Left ventricle myocardium inferior (tissue), 1 donor: ENCODE results near the gene RALGPS1. TPM values are rescaled to one million over a fixed set of nuclear protein-coding genes. Genes with fewer than 3 reads are reported as not detected.

Source experiments
- DNase-seq: peaks from one replicate; pipeline ENCODE4 v3.0.0-alpha.2; 2020
- H3K27ac ChIP-seq: fragments of 200-600 bp; replicated peaks from 2 replicates; pipeline ENCODE4 v1.8.0; 2021
- H3K27me3 ChIP-seq: fragments of 200-600 bp; 2 replicates; pipeline ENCODE4 v1.8.0; 2021; ENCODE audit warnings: low read depth
- H3K36me3 ChIP-seq: fragments of 200-600 bp; 2 replicates; pipeline ENCODE4 v1.8.0; 2021
- H3K4me1 ChIP-seq: fragments of 200-600 bp; 2 replicates; pipeline ENCODE4 v1.8.0; 2021
- H3K4me3 ChIP-seq: fragments of 200-600 bp; 2 replicates; pipeline ENCODE4 v1.8.0; 2021; ENCODE audit warnings: mild to moderate bottlenecking, moderate library complexity
- H3K9me3 ChIP-seq: fragments of 200-600 bp; replicated peaks from 2 replicates; pipeline ENCODE4 v1.8.0; 2021
- intact Hi-C: fragments of 100-400 bp; cut with micrococcal nuclease; formaldehyde crosslinking; loops from one replicate; pipeline ENCODE4 v1.11.0; 2022
- total RNA-seq: library from RNA; stranded (reverse); fragmentation: NEBNext Ultra II Directional; extraction: Animal tissue kit (Norgen Biotek cat#: 25700); gene quantifications from one replicate; pipeline ENCODE4 v1.2.1, GENCODE V29; 2021
- TF ChIP-seq, protein P1 (sequence below): fragments of 200-600 bp; IDR thresholded peaks from 2 replicates; pipeline ENCODE4 v1.8.0; 2021; ENCODE audit warnings: antibody characterized with exemption, mild to moderate bottlenecking, borderline replicate concordance
- donor health status: DM: no; HTN: yes; CAD: no; lungs with severe emphysema.

The RALGPS1 gene
- total RNA-seq, 1 donor from 2014 or later = 18.9 TPM

DNA sequence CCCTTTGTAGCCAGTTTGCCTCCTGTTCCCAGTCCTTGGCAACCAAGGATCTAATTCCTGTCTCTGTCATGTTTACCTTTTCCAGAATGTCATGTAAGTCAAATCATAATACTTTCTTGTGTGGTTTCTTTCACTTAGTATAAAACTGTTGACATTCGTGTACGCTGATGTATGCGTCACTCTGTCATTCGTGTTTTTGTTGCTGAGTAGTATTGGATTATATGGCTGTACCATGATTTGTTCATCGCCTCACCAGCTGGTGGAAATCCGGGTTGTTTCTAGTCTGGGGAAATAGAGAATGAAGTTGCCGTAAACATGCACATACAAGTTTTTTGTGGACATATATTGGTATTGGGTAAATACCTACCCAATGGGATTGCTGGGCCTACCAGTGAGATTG is 110.5 kb downstream of the RALGPS1 start:
- Histone ChIP-seq H3K36me3 (no peaks in the 10 kb centered on the region), H3K4me3 (no peak overlapping the region), H3K27ac (no peak overlapping the region), H3K27me3 (no peaks in the 10 kb centered on the region), H3K9me3 (no peaks in the 10 kb centered on the region), H3K4me1 (peaks cover 49% of the 10 kb centered on the region)
- DNase-seq = no peak
- TF ChIP-seq, protein P1, sequence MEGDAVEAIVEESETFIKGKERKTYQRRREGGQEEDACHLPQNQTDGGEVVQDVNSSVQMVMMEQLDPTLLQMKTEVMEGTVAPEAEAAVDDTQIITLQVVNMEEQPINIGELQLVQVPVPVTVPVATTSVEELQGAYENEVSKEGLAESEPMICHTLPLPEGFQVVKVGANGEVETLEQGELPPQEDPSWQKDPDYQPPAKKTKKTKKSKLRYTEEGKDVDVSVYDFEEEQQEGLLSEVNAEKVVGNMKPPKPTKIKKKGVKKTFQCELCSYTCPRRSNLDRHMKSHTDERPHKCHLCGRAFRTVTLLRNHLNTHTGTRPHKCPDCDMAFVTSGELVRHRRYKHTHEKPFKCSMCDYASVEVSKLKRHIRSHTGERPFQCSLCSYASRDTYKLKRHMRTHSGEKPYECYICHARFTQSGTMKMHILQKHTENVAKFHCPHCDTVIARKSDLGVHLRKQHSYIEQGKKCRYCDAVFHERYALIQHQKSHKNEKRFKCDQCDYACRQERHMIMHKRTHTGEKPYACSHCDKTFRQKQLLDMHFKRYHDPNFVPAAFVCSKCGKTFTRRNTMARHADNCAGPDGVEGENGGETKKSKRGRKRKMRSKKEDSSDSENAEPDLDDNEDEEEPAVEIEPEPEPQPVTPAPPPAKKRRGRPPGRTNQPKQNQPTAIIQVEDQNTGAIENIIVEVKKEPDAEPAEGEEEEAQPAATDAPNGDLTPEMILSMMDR = no peak
- intact Hi-C loops = no loop called here

DNA sequence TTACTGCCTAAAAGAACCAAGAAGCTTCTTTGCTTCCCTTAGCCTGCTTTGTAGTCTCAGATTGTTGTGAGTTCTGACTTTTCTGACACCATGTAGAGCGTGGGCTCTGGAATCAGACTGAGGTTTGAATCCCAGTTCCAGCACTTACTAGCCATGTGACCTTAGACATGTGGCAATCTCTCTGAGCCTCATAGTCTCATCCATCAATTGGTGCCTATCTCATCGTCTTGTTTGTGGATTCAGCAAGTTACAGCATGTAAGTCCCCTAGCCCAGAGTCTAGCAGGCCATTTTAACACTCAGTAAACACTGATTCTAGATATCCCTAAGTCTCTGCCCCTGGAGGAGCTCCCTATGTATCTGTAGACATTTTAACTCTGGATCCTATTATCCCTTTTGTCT is 113.1 kb downstream of the RALGPS1 start:
- intact Hi-C loops = no loop called here
- TF ChIP-seq, protein P1 = no peak
- H3K27ac ChIP-seq = no peak overlapping the region
- H3K9me3 ChIP-seq = no peaks in the 10 kb centered on the region
- H3K4me3 ChIP-seq = no peak overlapping the region
- peaks cover 32% of the 10 kb centered on the region for H3K4me1 ChIP-seq
- no peaks in the 10 kb centered on the region for H3K36me3 ChIP-seq
- no peaks in the 10 kb centered on the region for H3K27me3 ChIP-seq
- no peak for DNase-seq

GRCh38 chr9:127029548-127029947 is 115.0 kb downstream of the RALGPS1 start:
- Histone ChIP-seq H3K9me3 (no peaks in the 10 kb centered on the region), H3K27me3 (no peaks in the 10 kb centered on the region), H3K36me3 (no peaks in the 10 kb centered on the region), H3K27ac (no peak overlapping the region), H3K4me1 (peaks cover 33% of the 10 kb centered on the region), H3K4me3 (no peak overlapping the region)
- no peak for DNase-seq
- intact Hi-C loops = no loop called here
- TF ChIP-seq, protein P1 = no peak

DNA sequence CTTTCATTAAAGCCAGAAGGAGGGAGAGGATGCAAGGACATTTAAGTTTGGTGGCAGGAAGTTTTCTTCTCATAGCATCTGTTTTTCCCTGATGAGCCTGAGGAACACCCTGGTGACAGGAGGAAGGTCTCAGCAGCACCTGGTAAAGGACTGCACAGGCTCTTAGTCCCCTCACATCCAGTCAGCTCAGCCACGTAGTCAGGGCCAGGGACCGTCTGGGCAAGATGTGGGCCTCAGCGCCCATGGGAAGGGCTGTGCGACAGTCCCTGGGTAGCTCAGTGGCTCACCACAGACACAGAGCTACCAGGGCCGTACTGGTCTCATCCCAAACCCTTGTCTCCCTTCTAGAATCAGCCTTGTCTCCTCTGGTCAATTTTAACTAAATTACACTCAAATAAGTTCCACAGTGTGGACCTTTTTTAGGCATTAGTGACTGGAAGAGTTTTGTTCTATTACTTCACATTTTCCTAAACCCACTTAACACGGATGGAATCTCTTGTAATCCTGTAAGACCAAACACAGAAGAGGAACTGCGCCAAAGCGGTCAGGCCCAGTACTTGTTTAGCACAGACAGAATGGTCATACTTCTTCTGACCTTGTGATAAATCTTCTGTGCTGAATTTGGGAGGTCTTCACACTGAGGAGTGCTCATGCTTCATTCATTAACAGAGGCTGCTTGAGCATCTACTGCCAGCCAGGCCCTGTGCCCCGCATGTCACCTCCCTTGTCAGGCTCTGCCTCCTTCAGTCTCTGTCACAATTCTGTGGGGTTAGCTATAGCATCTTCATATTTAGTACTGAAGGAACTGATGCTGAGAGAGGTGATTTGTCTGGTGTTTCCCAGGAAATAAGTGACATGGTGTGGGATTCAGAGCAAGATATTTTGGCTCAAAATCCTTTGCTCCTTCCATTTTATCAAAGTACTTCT is 116.5 kb downstream of the RALGPS1 start:
- H3K27ac ChIP-seq = no peak overlapping the region
- H3K27me3 ChIP-seq = no peaks in the 10 kb centered on the region
- DNase-seq = no peak
- H3K4me3 ChIP-seq = no peak overlapping the region
- TF ChIP-seq, protein P1 = no peak
- H3K4me1 ChIP-seq = peaks cover 48% of the 10 kb centered on the region
- H3K36me3 ChIP-seq = no peaks in the 10 kb centered on the region
- H3K9me3 ChIP-seq = no peaks in the 10 kb centered on the region
- intact Hi-C loops = no loop called here

DNA sequence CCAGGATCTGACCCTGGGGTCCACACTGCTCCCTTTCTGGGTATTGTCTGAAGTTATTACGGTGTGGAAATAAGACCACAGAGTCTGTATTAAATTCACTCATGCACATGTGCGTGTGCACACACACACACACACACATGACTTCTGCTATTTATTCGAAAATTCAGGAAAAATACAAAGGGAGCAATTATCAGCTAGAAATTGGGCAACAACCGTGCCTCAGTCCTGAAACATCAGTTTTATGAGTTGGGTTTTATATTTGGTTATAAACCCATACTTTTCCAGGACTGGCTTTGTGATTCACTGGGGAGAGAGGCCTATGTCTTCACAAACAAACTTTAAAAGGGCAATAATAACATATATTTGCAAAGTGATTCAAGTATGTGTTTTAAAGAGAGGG is 117.7 kb downstream of the RALGPS1 start:
- no peak for DNase-seq
- H3K27ac ChIP-seq = no peak overlapping the region
- intact Hi-C loops = no loop called here
- no peaks in the 10 kb centered on the region for H3K9me3 ChIP-seq
- no peak overlapping the region for H3K4me3 ChIP-seq
- H3K36me3 ChIP-seq = no peaks in the 10 kb centered on the region
- peaks cover 50% of the 10 kb centered on the region for H3K4me1 ChIP-seq
- H3K27me3 ChIP-seq = no peaks in the 10 kb centered on the region
- TF ChIP-seq, protein P1 = no peak
